UCSD-AML1 (cell line): ENCODE data around the gene PNPLA5.
"Not testable (repeated sequence)": the region's sequence is repeated elsewhere in the genome, so short reads cannot be mapped to it uniquely, and the experiment has no call there.

Experiments
- DNase-seq: peaks from one replicate; lab custom pipeline; 2025; ENCODE audit not compliant: unreplicated experiment; lab: John Stamatoyannopoulos, UW

PNPLA5 gene

GRCh38 chr22:43881091-43882061, 10.4 kb downstream of the PNPLA5 start:
- DNase-seq = no peak

- DNase-seq = no peak
These were observed 11.2 kb downstream of the PNPLA5 start for GRCh38 chr22:43880541-43880991.

- DNase-seq = no peak
These were observed 11.8 kb downstream of the PNPLA5 start for GRCh38 chr22:43879901-43880540.

- DNase-seq = no peak
These were observed 12.8 kb downstream of the PNPLA5 start for GRCh38 chr22:43878831-43879550.

GRCh38 chr22:43878079-43878795, 13.6 kb downstream of the PNPLA5 start:
- DNase-seq = no peak

- DNase-seq = no peak
These were observed 14.8 kb downstream of the PNPLA5 start for GRCh38 chr22:43876866-43877509.

GRCh38 chr22:43869799-43870198, 22.0 kb downstream of the PNPLA5 start:
- DNase-seq = no peak

GRCh38 chr22:43869001-43869400, 22.8 kb downstream of the PNPLA5 start:
- DNase-seq = not testable (repeated sequence)

- DNase-seq = peak; percentile 65
These were observed 23.8 kb downstream of the PNPLA5 start for GRCh38 chr22:43867839-43868635.

GRCh38 chr22:43862882-43863202, 29.0 kb downstream of the PNPLA5 start:
- DNase-seq = no peak

- no peak for DNase-seq
These were observed 29.5 kb downstream of the PNPLA5 start, which contains the start of gene SULT4A1 for GRCh38 chr22:43862074-43862881. Gene SULT4A1 (minus strand): TSS chr22:43862513. CDS start chr22:43862382, 131 bp downstream.

- DNase-seq = no peak
These were observed 30.3 kb downstream of the PNPLA5 start for GRCh38 chr22:43861529-43861928.

- no peak for DNase-seq
These were observed 31.0 kb downstream of the PNPLA5 start for GRCh38 chr22:43860831-43861230.

- no peak for DNase-seq
These were observed 31.7 kb downstream of the PNPLA5 start for GRCh38 chr22:43860126-43860525.

- DNase-seq = no peak
These were observed 32.2 kb downstream of the PNPLA5 start for GRCh38 chr22:43859621-43860020.

- no peak for DNase-seq
These were observed 32.6 kb downstream of the PNPLA5 start for GRCh38 chr22:43859176-43859575.

GRCh38 chr22:43858156-43858895, 33.5 kb downstream of the PNPLA5 start:
- DNase-seq = no peak

- no peak for DNase-seq
These were observed 34.4 kb downstream of the PNPLA5 start for GRCh38 chr22:43857367-43857766.
